GM12872 (cell line): ENCODE results near the gene ADAMTS8.

ENCODE experiments used
- CTCF ChIP-seq: IDR thresholded peaks from 3 replicates; pipeline ENCODE4 v1.5.1; 2011; ENCODE audit warnings: low read depth, mild to moderate bottlenecking, low read length, moderate library complexity; ENCODE audit not compliant: insufficient read depth

ADAMTS8 gene

GRCh38 chr11:130451231-130452019 is 23.0 kb upstream of the ADAMTS8 start:
- TF ChIP-seq CTCF = no peak

GRCh38 chr11:130449996-130450769 is 21.8 kb upstream of the ADAMTS8 start:
- no peak for TF ChIP-seq CTCF

GRCh38 chr11:130449310-130449990 is 21.0 kb upstream of the ADAMTS8 start:
- no peak for TF ChIP-seq CTCF

GRCh38 chr11:130448416-130449309 is 20.3 kb upstream of the ADAMTS8 start, which contains the start of gene ADAMTS15:
TSS of gene ADAMTS15 (plus strand) at chr11:130448645. CDS start at chr11:130448974, 329 bp downstream.
- no peak for TF ChIP-seq CTCF

GRCh38 chr11:130448039-130448415 is 19.6 kb upstream of the ADAMTS8 start:
- no peak for TF ChIP-seq CTCF

- TF ChIP-seq CTCF = no peak
Measured at GRCh38 chr11:130445788-130446187, 17.4 kb upstream of the ADAMTS8 start.
